ENCODE results near the gene C3orf52.

Gene C3orf52

DNA sequence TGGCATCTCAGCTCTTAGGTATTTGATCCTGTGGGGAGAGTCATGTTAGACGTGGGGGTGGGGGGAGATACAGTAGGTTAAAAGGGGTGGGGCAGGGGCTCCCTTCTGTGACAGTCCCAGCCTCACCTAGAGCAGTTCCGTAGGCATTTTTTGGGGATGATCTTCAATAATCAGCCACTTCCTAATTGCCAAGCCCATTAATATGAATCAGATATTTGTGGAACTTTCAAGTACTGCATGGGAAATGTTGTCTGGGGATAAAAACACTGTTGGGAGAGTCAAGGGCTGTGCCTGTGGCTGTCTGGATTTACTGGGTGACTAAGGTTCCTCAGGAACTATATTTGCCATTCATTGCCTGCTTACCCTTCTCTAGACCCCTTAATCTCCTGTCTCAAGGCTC is 9.5 kb downstream of the C3orf52 start:
- no peak overlapping the region for H3K4me3 ChIP-seq (ENCODE audit: low read depth, low read length)
- TF ChIP-seq, protein P1, sequence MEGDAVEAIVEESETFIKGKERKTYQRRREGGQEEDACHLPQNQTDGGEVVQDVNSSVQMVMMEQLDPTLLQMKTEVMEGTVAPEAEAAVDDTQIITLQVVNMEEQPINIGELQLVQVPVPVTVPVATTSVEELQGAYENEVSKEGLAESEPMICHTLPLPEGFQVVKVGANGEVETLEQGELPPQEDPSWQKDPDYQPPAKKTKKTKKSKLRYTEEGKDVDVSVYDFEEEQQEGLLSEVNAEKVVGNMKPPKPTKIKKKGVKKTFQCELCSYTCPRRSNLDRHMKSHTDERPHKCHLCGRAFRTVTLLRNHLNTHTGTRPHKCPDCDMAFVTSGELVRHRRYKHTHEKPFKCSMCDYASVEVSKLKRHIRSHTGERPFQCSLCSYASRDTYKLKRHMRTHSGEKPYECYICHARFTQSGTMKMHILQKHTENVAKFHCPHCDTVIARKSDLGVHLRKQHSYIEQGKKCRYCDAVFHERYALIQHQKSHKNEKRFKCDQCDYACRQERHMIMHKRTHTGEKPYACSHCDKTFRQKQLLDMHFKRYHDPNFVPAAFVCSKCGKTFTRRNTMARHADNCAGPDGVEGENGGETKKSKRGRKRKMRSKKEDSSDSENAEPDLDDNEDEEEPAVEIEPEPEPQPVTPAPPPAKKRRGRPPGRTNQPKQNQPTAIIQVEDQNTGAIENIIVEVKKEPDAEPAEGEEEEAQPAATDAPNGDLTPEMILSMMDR (IDR thresholded peaks at IDR 0.05; ENCODE audit: low read depth, low read length), result no peak

DNA sequence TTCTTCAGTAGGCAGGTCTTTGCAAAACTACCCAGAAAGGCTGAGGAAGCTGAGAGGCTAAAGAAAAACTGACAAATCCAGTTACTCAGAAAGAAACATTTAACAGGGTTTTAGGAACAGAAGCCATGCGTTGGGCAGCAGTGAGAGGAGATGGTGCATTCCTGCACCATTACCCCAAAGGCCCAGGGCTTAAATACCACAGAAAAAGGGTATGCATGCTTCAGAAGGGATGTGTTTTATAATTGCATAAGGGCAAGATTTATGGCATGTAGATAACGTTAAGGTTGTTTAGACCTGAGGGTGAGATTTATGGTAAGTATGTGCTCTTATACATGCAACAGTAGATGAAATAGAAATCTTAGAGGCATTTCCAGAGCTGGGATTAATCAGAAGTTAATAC is 10.0 kb downstream of the C3orf52 start:
- TF ChIP-seq, protein P1 (IDR thresholded peaks at IDR 0.05; ENCODE audit: low read depth, low read length), result no peak
- H3K4me3 ChIP-seq (ENCODE audit: low read depth, low read length), result no peak overlapping the region

DNA sequence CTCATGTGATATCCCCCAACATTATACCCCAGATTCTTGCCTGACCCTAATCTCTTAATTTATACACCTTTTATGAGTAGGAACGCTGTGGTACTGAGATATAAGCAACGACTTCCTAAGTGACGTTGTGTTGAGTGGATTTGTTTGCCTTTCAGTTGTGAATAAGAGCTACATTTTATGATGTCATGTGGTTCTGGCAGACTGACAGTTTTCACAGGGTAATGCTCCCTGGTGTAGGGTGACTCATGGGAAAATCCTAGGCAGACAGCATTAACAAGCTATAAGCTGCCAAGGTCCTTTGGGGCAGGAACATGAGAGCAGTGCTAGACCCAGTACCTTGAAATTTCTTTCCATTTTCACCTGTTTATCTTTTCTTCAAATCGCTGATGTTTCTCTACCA is 11.2 kb downstream of the C3orf52 start:
- TF ChIP-seq, protein P1 (IDR thresholded peaks at IDR 0.05; ENCODE audit: low read depth, low read length), result no peak
- H3K4me3 ChIP-seq (ENCODE audit: low read depth, low read length), result no peak overlapping the region

DNA sequence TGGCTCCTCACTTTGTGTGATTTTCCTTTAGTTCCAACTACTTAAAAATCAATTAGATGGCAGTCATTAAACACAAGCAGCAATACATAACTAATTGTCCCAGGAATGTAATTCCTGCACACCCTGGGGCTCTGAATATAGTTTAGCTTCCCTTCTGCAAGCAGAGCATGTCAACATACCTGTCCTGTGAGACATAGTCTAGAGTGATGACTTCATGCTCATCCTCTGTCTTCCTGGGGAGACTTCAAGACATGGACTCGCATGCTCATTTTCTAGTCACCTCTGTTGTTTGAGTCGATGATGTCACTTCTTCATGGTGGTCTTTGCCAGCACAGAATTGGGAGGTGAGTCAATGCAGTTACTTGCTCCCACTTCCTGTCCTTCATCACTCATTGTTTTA is 15.7 kb downstream of the C3orf52 start:
- TF ChIP-seq, protein P1 (IDR thresholded peaks at IDR 0.05; ENCODE audit: low read depth, low read length), result no peak
- H3K4me3 ChIP-seq (ENCODE audit: low read depth, low read length), result no peak overlapping the region

DNA sequence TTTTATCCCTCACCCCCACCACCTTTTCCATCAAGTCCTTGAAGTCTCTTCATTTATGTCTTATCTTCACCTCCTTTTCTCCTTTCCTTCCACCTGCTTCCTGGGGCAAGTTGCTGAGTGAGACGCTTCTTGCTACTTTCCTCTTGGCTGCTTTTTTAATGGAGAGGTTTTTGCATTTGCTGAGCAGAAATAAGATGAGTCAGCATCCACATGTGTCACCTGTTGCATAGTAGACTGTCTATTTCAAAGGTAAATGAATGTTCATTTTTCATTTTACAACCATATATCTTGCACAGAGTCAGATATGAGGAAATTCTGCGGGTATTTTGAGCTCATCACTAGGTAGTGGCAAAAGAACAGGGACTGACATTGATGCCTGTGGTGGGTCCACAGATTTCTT is 18.6 kb downstream of the C3orf52 start:
- no peak overlapping the region for H3K4me3 ChIP-seq (ENCODE audit: low read depth, low read length)
- TF ChIP-seq, protein P1 (IDR thresholded peaks at IDR 0.05; ENCODE audit: low read depth, low read length), result no peak

DNA sequence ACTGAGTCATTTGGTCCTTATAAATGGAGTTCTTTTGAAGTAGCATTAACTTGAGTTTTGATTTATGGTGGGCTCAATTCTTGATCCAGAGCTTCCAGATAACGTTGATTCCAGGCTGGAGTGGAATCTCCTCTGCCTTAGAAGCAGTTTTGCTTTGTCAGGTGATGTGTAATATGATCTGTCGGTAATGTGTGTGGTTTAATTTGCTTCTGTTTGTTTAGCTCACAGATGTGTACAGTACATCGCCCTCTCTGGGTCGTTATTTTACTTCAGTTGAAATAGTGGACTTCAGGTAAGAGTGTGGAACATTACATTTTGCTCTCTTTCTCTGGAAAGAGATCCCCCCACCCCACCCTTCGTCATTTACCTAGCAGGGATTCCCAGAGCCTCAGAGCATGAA is 23.1 kb downstream of the C3orf52 start:
- TF ChIP-seq, protein P1 (IDR thresholded peaks at IDR 0.05; ENCODE audit: low read depth, low read length), result no peak
- no peak overlapping the region for H3K4me3 ChIP-seq (ENCODE audit: low read depth, low read length)

DNA sequence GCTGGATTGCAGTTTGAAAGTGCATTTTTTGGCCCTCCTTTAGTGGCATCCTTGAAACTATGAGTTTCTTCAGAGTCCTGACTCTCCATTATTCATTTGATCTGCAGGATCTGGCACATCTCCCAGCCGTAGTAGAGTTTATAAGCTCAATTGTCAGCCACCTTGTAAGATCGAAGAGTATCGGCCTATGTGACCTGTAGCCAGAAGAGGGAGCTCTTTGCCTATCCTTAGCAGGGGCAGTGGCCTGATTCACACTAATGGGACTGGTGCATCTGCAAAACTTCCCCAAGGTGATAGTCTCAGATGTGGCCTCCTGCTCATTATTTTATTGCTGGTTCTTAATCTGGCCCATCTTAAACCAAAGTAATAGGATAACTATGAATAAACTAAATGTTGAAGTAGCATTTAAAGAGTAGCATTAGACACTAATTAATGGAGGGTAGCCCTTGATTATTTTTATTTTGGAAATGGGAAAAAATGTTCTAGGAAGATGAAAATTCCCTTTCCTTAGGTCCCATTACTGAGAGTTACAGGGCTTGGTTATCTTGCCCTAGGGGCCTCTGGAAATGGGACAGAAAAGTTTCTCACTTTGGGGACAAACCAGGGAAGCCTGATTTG is 25.7 kb downstream of the C3orf52 start:
- no peak overlapping the region for H3K4me3 ChIP-seq (ENCODE audit: low read depth, low read length)
- TF ChIP-seq, protein P1 (IDR thresholded peaks at IDR 0.05; ENCODE audit: low read depth, low read length), result peak; percentile 65
